ENCODE data around the gene DEFB124.
"Not testable (repeated sequence)": the region's sequence is repeated elsewhere in the genome, so short reads cannot be mapped to it uniquely, and the experiment has no call there.

The DEFB124 gene

DNA sequence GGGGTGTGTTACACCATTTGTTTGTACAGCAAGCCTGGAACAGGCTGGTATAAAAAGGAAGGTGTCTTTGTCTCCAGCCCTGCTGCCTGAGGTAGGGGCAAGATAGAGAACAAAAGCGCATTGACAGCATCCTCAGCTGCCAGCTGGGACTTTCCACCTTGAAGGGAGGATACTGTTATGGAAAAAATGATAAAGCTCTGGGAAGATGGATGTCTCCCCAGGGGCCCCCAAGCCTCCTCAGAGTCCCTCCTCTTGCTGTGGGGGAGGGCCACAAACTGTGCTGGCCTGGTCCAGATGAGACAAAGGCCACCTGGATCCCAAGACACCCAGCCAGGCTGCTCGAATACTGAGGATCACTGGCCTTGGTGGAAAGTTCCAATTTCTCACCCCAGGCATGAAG lies 13.2 kb upstream of the DEFB124 start:
- no peak for DNase-seq (ENCODE audit: low read depth)

GRCh38 chr20:31485450-31486339 lies 10.8 kb upstream of the DEFB124 start:
- DNase-seq (ENCODE audit: low read depth), result no peak

DNA sequence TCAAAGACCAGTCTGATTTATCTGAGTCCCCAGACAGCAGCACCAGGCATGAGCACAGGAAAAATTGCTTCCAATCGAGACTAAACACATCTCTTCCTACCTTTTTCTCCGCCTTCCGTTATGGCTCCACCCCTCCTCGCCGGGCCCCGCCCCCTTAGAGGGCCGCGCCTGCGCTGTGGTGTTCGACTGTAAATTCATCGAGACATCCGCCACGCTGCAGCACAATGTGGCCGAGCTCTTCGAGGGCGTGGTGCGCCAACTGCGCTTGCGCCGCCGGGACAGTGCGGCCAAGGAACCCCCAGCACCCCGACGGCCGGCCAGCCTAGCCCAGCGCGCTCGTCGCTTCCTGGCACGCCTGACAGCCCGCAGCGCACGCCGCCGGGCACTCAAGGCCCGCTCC lies 9.1 kb upstream of the DEFB124 start:
- DNase-seq (ENCODE audit: low read depth), result no peak

GRCh38 chr20:31476643-31477215 lies 1.8 kb upstream of the DEFB124 start:
- peak; percentile 37 for DNase-seq (ENCODE audit: low read depth)

DNA sequence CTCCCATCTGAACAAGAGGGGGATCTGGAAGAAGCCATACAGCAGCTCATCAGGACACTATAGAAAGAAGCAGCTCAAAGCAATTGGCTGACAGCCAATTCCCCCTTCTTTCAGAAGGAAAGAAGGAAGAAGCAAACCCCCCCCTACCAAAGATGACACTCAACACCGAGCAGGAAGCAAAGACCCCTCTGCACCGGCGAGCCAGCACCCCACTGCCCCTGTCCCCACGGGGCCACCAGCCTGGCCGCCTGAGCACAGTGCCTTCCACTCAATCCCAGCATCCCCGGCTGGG lies 1.3 kb upstream of the DEFB124 start:
- DNase-seq (ENCODE audit: low read depth), result no peak

GRCh38 chr20:31475472-31476293 lies 756 bp upstream of the DEFB124 start:
- no peak for DNase-seq (ENCODE audit: low read depth)

- no peak for DNase-seq (ENCODE audit: low read depth)
Measured at GRCh38 chr20:31474097-31474436, 860 bp downstream of the DEFB124 start.

DNA sequence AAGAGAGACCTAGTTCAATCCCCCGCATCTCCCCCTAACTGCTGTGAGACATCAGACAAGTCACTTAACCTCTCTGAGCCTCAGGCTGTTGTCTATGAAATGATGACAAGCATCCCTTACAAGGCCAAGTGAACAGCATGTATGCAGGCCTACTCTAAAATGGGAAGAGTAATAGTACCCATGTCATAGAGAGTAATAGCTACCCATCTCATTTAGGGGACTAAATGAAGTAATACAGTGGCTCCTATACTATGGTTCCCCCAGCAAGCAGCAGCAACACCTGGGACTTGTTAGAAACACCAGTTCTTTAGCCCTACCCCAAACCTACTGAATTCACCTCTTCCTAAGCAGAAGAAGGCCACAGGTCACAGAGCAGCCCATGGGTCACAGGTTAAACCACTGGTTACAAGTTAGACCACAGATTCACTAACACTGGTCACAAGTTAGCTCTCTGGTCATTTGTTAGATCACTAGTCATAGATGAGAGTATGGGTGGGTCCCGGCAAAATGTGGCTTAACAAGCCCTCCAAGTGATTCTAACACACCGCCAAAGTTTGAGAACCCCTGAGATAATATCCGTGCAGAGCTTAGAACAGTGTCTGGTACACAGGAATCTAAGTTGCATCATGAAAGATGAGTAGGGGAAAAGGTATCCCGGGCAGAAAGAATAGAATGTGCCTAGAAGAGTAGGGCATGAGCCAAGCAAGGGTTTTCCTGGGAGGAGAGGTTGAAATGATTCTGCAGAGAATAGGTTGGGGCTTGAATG lies 1.4 kb downstream of the DEFB124 start:
- DNase-seq (ENCODE audit: low read depth), result peak; percentile 30

GRCh38 chr20:31472395-31473330 lies 2.3 kb downstream of the DEFB124 start:
- no peak for DNase-seq (ENCODE audit: low read depth)

- not testable (repeated sequence) for DNase-seq (ENCODE audit: low read depth)
Measured at GRCh38 chr20:31470946-31471345, 4.0 kb downstream of the DEFB124 start.

DNA sequence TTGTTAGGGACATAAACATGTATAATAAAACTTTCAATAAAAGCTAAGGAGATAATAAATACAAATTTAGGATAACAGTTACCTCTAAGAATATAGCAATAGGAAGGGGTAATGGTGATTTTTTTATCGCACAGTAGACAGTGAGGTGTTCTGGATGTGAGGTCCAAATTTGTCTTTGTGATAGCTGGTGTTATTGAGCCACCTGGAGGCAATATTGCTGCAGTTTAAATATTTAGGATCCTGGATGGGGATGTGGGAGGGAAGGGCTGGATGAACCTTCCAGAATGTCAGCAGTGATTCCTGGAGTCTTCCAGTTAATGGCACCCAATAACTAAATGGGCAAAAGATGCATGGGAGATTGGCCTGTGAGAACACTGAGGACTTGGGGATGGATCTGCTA lies 20.6 kb downstream of the DEFB124 start:
- DNase-seq (ENCODE audit: low read depth), result no peak

- DNase-seq (ENCODE audit: low read depth), result no peak
Measured at GRCh38 chr20:31452575-31452974, 22.4 kb downstream of the DEFB124 start.

- DNase-seq (ENCODE audit: low read depth), result no peak
Measured at GRCh38 chr20:31449511-31450414, 25.2 kb downstream of the DEFB124 start.

- no peak for DNase-seq (ENCODE audit: low read depth)
Measured at GRCh38 chr20:31446084-31446819, 28.7 kb downstream of the DEFB124 start.

- no peak for DNase-seq (ENCODE audit: low read depth)
Measured at GRCh38 chr20:31440012-31440659, 34.8 kb downstream of the DEFB124 start, which contains the start of gene DEFB123. Gene DEFB123 (plus strand): TSS chr20:31440632. CDS start chr20:31440699, 67 bp downstream.

- DNase-seq (ENCODE audit: low read depth), result no peak
Measured at GRCh38 chr20:31430568-31431115, 44.3 kb downstream of the DEFB124 start.

DNA sequence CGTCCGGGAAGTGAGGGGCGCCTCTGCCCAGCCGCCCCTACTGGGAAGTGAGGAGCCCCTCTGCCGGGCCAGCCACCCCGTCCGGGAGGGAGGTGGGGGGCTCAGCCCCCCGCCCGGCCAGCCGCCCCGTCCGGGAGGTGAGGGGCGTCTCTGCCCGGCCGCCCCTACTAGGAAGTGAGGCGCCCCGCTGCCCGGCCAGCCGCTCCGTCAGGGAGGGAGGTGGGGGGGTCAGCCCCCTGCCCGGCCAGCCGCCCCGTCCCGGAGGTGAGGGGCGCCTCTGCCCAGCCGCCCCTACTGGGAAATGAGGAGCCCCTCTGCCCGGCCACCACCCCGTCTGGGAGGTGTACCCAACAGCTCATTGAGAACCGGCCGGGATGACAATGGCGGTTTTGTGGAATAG lies 47.4 kb downstream of the DEFB124 start:
- not testable (repeated sequence) for DNase-seq (ENCODE audit: low read depth)

GRCh38 chr20:31426891-31427551 lies 47.9 kb downstream of the DEFB124 start:
- DNase-seq (ENCODE audit: low read depth), result not testable (repeated sequence)

All from ELR (cell line).